A673 (cell line): Measurements from ENCODE around the gene CCDC82. TPM values are rescaled to one million over a fixed set of nuclear protein-coding genes. Genes with fewer than 3 reads are reported as not detected.

Experiments
- BruUV-seq: library from RNA; stranded (reverse); fragments of 400-500 nt; replicated peaks from 2 replicates; lab custom pipeline; 2021; lab: Mats Ljungman, UMichigan
- CTCF ChIA-PET: fragments of 300-600 bp; sonication (Branson Sonifier 250); formaldehyde crosslinking; loops from one replicate; lab custom pipeline; 2022; ENCODE audit warnings: antibody characterized with exemption; lab: Charles Lee
- POLR2A ChIA-PET: fragments of 300-600 bp; sonication (Branson Sonifier 250); formaldehyde crosslinking; loops from one replicate; lab custom pipeline; 2022; ENCODE audit warnings: antibody characterized with exemption; ENCODE audit not compliant: low non-redundant PET; lab: Charles Lee
- DNase-seq: peaks from one replicate; pipeline ENCODE4 v3.0.0-alpha.2; 2015; ENCODE audit warnings: low spot score
- H3K27ac ChIP-seq: fragments of 200-600 bp; sonication (generic); 2 replicates; pipeline ENCODE4 v1.5.1; 2016; ENCODE audit warnings: mixed run types, low read depth, mild to moderate bottlenecking, mixed read lengths, antibody characterized with exemption, low read length; ENCODE audit not compliant: poor library complexity, severe bottlenecking
- H3K27me3 ChIP-seq: fragments of 200-600 bp; sonication (generic); replicated peaks from 2 replicates; pipeline ENCODE4 v1.6.1; 2017; ENCODE audit warnings: mixed run types, low read depth, mild to moderate bottlenecking, mixed read lengths, antibody characterized with exemption, low read length; ENCODE audit not compliant: insufficient read depth, poor library complexity
- H3K36me3 ChIP-seq: fragments of 200-600 bp; sonication (generic); 2 replicates; pipeline ENCODE4 v1.6.1; 2016; ENCODE audit warnings: mixed run types, mild to moderate bottlenecking, mixed read lengths, antibody characterized with exemption, low read length; ENCODE audit not compliant: insufficient read depth, poor library complexity, severe bottlenecking
- H3K4me1 ChIP-seq: fragments of 200-600 bp; sonication (generic); 2 replicates; pipeline ENCODE4 v1.6.1; 2017; ENCODE audit warnings: mixed run types, mild to moderate bottlenecking, mixed read lengths, antibody characterized with exemption, low read length; ENCODE audit not compliant: insufficient read depth, poor library complexity, severe bottlenecking
- H3K4me3 ChIP-seq: fragments of 200-600 bp; sonication (generic); 2 replicates; pipeline ENCODE4 v1.5.1; 2016; ENCODE audit warnings: low read depth, mixed run types, mild to moderate bottlenecking, mixed read lengths, low read length; ENCODE audit not compliant: poor library complexity, severe bottlenecking
- H3K9me3 ChIP-seq: fragments of 200-600 bp; sonication (generic); 2 replicates; pipeline ENCODE4 v1.6.1; 2016; ENCODE audit warnings: mixed run types, low read depth, mild to moderate bottlenecking, mixed read lengths, antibody characterized with exemption, low read length; ENCODE audit not compliant: poor library complexity, severe bottlenecking
- EZH2 ChIP-seq: fragments of 200-600 bp; sonication (generic); IDR thresholded peaks from 2 replicates; pipeline ENCODE4 v1.6.1; 2017; ENCODE audit warnings: borderline replicate concordance, low read depth, mild to moderate bottlenecking, mixed read lengths, antibody characterized with exemption, low read length; ENCODE audit not compliant: poor library complexity, severe bottlenecking
- intact Hi-C: fragments of 100-400 bp; cut with micrococcal nuclease; formaldehyde crosslinking; loops from one replicate; pipeline ENCODE4 v1.10.0; 2022; ENCODE audit not compliant: unreplicated experiment
- total RNA-seq: library from RNA; stranded (reverse); gene quantifications from 2 replicates; pipeline ENCODE4 v1.2.3, GENCODE V29; 2021
- TF ChIP-seq, protein P1 (sequence below): fragments of 300-800, 200-600 bp; sonication (generic); conservative IDR thresholded peaks from 2 replicates; pipeline ENCODE4 v1.5.1; 2017; ENCODE audit warnings: low read depth, mild to moderate bottlenecking, antibody characterized with exemption, low read length, moderate library complexity, mixed read lengths

CCDC82 gene
- total RNA-seq, 1 experiment from 2014 or later, result 33.1 TPM

DNA sequence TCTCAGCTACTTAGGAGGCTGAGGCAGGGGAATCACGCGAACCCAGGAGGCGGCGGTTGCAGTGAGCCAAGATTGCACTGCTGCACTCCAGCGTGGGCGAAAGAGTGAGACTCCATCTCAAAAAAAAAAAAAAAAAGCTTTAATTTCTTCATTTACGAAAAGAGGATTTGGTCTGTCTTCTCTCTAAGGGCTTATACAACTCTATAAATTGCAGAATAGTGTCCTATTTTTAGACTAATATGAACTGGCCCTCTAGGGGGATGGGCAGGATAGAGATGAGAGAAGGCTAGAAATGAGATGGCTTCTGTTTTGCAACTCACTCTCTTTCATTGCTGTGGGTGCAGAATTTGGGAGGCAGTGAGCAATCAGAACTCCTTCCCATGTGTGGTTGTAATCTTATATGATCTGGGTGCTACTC lies 58.0 kb downstream of the CCDC82 start:
- intact Hi-C loops, result no loop called here

DNA sequence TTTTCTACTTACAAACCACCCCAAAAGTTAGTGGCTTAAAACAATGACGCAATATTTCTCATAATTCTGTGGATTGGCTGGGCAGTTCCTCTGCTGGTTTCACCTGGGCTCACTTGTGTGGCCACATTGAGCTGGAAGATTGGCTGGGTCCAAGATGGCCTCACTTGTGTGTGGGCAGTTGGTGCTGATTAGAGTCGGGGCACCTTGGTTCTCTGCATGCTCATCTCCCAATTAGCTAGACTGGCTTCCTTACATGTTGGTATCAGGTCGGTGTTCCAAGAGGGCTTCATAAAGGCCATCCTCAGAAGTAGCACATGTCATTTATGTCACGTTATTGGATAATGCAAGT lies 59.2 kb downstream of the CCDC82 start:
- Histone ChIP-seq H3K27me3 (no peaks in the 10 kb centered on the region), H3K36me3 (no peaks in the 10 kb centered on the region), H3K27ac (no peak overlapping the region), H3K4me1 (peaks cover 61% of the 10 kb centered on the region), H3K9me3 (no peaks in the 10 kb centered on the region), H3K4me3 (no peak overlapping the region)
- no TSS peak for BruUV-seq
- ChIA-PET POLR2A (no interaction called here), CTCF (no interaction called here)
- intact Hi-C loops, result no loop called here
- TF ChIP-seq, protein P1, sequence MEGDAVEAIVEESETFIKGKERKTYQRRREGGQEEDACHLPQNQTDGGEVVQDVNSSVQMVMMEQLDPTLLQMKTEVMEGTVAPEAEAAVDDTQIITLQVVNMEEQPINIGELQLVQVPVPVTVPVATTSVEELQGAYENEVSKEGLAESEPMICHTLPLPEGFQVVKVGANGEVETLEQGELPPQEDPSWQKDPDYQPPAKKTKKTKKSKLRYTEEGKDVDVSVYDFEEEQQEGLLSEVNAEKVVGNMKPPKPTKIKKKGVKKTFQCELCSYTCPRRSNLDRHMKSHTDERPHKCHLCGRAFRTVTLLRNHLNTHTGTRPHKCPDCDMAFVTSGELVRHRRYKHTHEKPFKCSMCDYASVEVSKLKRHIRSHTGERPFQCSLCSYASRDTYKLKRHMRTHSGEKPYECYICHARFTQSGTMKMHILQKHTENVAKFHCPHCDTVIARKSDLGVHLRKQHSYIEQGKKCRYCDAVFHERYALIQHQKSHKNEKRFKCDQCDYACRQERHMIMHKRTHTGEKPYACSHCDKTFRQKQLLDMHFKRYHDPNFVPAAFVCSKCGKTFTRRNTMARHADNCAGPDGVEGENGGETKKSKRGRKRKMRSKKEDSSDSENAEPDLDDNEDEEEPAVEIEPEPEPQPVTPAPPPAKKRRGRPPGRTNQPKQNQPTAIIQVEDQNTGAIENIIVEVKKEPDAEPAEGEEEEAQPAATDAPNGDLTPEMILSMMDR, result no peak
- TF ChIP-seq EZH2, result no peak
- no peak for DNase-seq

More for the DNA sequence above, 58.0 kb downstream of the CCDC82 start:
- no peak overlapping the region for H3K4me3 ChIP-seq
- H3K9me3 ChIP-seq, result no peaks in the 10 kb centered on the region
- peak overlapping the region; percentile 56 for H3K27ac ChIP-seq
- DNase-seq, result no peak
- peaks cover 71% of the 10 kb centered on the region for H3K4me1 ChIP-seq
- CTCF ChIA-PET, result interaction anchor here (1.3 kb wide), 1 partner anchor 11 kb away, joined by 3 read pairs; the partner anchor contains the start of gene MAML2
- no TSS peak for BruUV-seq
- TF ChIP-seq, protein P1, result no peak
- no peak for TF ChIP-seq EZH2
- H3K27me3 ChIP-seq, result no peaks in the 10 kb centered on the region
- POLR2A ChIA-PET, result no interaction called here
- no peaks in the 10 kb centered on the region for H3K36me3 ChIP-seq

DNA sequence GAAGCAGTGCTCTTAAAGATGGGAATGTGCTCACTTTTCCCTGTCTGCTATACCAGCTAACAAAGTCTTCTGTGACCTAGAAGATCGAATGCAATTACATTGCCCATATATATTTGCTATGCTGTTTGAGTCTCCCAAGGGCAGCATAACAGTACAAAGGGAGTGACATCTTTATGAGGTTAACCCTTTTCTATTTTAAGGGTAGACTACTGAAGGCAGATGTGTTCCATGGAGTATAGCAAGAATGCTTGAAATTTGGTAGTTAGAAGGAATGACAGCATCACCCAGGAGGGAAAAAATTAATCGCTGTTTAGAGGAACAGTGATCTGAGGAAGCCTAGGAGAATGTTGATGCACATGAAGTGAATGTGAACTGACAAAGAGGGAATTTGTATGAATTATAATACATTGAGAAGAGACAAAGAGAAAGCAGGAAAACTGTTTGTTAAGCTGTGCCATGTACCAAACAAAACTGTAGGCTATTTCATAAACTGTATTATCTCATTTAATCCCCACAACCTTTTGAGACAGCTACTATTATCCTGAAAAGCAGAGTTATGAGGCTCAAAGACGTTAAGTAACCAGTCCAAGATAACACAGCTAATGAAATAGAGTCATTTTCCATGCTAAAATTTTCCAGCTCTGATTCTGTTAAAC lies 59.7 kb downstream of the CCDC82 start:
- intact Hi-C loops, result no loop called here
- H3K27me3 ChIP-seq, result no peaks in the 10 kb centered on the region
- peaks cover 60% of the 10 kb centered on the region for H3K4me1 ChIP-seq
- H3K4me3 ChIP-seq, result no peak overlapping the region
- DNase-seq, result no peak
- no TSS peak for BruUV-seq
- ChIA-PET CTCF (interaction anchor here (1.7 kb wide), 1 partner anchor 13 kb away, joined by 3 read pairs; the partner anchor contains the start of gene MAML2), POLR2A (no interaction called here)
- H3K27ac ChIP-seq, result peak overlapping the region; percentile 8
- H3K9me3 ChIP-seq, result no peaks in the 10 kb centered on the region
- no peaks in the 10 kb centered on the region for H3K36me3 ChIP-seq
- TF ChIP-seq, protein P1, result no peak
- no peak for TF ChIP-seq EZH2
